Activated T-helper 17 cell treated with anti-CD3 and anti-CD28 coated beads, Interleukin-2, amount 50 U/mL, for 72 hours (primary cell): ENCODE results near the gene OR6B2. TPM values are rescaled to one million over a fixed set of nuclear protein-coding genes. Genes with fewer than 3 reads are reported as not detected.

Experiments
- ATAC-seq: fragments of 150-1000 bp; cut with Tn5 transposase; replicated peaks from 2 replicates; pipeline ENCODE4 v1.10.0; 2021; ENCODE audit warnings: mild to moderate bottlenecking, moderate library complexity
- H3K27ac Mint-ChIP-seq: one replicate; pipeline ENCODE4 v1.8.0; 2022; ENCODE audit warnings: mixed read lengths
- H3K27me3 Mint-ChIP-seq: one replicate; pipeline ENCODE4 v1.8.0; 2022; ENCODE audit warnings: mixed read lengths
- H3K36me3 Mint-ChIP-seq: one replicate; pipeline ENCODE4 v1.8.0; 2022; ENCODE audit warnings: low read depth, mild to moderate bottlenecking, mixed read lengths
- H3K4me1 Mint-ChIP-seq: one replicate; pipeline ENCODE4 v1.8.0; 2022; ENCODE audit warnings: mixed read lengths
- H3K4me3 Mint-ChIP-seq: one replicate; pipeline ENCODE4 v1.8.0; 2022; ENCODE audit warnings: mild to moderate bottlenecking, mixed read lengths
- H3K9me3 Mint-ChIP-seq: one replicate; pipeline ENCODE4 v1.8.0; 2022; ENCODE audit warnings: mixed read lengths
- total RNA-seq, 2 donors: library from RNA; stranded (reverse); gene quantifications; one replicate each; pipeline ENCODE4 v1.2.3, GENCODE V29; 2022

Gene OR6B2
- total RNA-seq, 2 donors from 2014 or later = not detected

GRCh38 chr2:240018071-240018750, 12.0 kb downstream of the OR6B2 start:
- Mint-ChIP-seq H3K4me3 (no peak overlapping the region), H3K4me1 (peaks cover 20% of the 10 kb centered on the region), H3K27ac (no peak overlapping the region), H3K9me3 (no peaks in the 10 kb centered on the region), H3K27me3 (no peaks in the 10 kb centered on the region), H3K36me3 (peaks cover 82% of the 10 kb centered on the region)
- no peak for ATAC-seq

- peaks cover 98% of the 10 kb centered on the region for H3K36me3 Mint-ChIP-seq
- no peak overlapping the region for H3K27ac Mint-ChIP-seq
- H3K4me1 Mint-ChIP-seq = peaks cover 11% of the 10 kb centered on the region
- ATAC-seq = no peak
- no peaks in the 10 kb centered on the region for H3K9me3 Mint-ChIP-seq
- no peaks in the 10 kb centered on the region for H3K27me3 Mint-ChIP-seq
- no peak overlapping the region for H3K4me3 Mint-ChIP-seq
Observed at GRCh38 chr2:240014327-240014726, 15.9 kb downstream of the OR6B2 start.

- no peak overlapping the region for H3K27ac Mint-ChIP-seq
- no peak overlapping the region for H3K4me3 Mint-ChIP-seq
- peaks cover 11% of the 10 kb centered on the region for H3K4me1 Mint-ChIP-seq
- peaks cover 98% of the 10 kb centered on the region for H3K36me3 Mint-ChIP-seq
- no peak for ATAC-seq
- no peaks in the 10 kb centered on the region for H3K9me3 Mint-ChIP-seq
- no peaks in the 10 kb centered on the region for H3K27me3 Mint-ChIP-seq
Observed at GRCh38 chr2:240013343-240013742, 16.9 kb downstream of the OR6B2 start.

GRCh38 chr2:240002983-240003382, 27.2 kb downstream of the OR6B2 start:
- Mint-ChIP-seq H3K9me3 (no peaks in the 10 kb centered on the region), H3K27me3 (no peaks in the 10 kb centered on the region), H3K4me1 (peaks cover 5% of the 10 kb centered on the region), H3K27ac (no peak overlapping the region), H3K36me3 (peaks cover 98% of the 10 kb centered on the region), H3K4me3 (no peak overlapping the region)
- no peak for ATAC-seq

GRCh38 chr2:240000671-240001070, 29.6 kb downstream of the OR6B2 start:
- H3K36me3 Mint-ChIP-seq = peaks cover 98% of the 10 kb centered on the region
- no peak for ATAC-seq
- no peaks in the 10 kb centered on the region for H3K9me3 Mint-ChIP-seq
- no peaks in the 10 kb centered on the region for H3K27me3 Mint-ChIP-seq
- H3K27ac Mint-ChIP-seq = no peak overlapping the region
- peaks cover 5% of the 10 kb centered on the region for H3K4me1 Mint-ChIP-seq
- no peak overlapping the region for H3K4me3 Mint-ChIP-seq

GRCh38 chr2:239997686-239998409, 32.4 kb downstream of the OR6B2 start:
- ATAC-seq = no peak
- no peaks in the 10 kb centered on the region for H3K4me1 Mint-ChIP-seq
- H3K27me3 Mint-ChIP-seq = no peaks in the 10 kb centered on the region
- H3K27ac Mint-ChIP-seq = no peak overlapping the region
- no peak overlapping the region for H3K4me3 Mint-ChIP-seq
- no peaks in the 10 kb centered on the region for H3K9me3 Mint-ChIP-seq
- peaks cover 98% of the 10 kb centered on the region for H3K36me3 Mint-ChIP-seq

- no peaks in the 10 kb centered on the region for H3K9me3 Mint-ChIP-seq
- H3K27me3 Mint-ChIP-seq = no peaks in the 10 kb centered on the region
- H3K4me3 Mint-ChIP-seq = no peak overlapping the region
- no peaks in the 10 kb centered on the region for H3K4me1 Mint-ChIP-seq
- peaks cover 97% of the 10 kb centered on the region for H3K36me3 Mint-ChIP-seq
- no peak overlapping the region for H3K27ac Mint-ChIP-seq
- ATAC-seq = no peak
Observed at GRCh38 chr2:239994086-239994485, 36.1 kb downstream of the OR6B2 start.

- Mint-ChIP-seq H3K4me1 (no peaks in the 10 kb centered on the region), H3K36me3 (peaks cover 99% of the 10 kb centered on the region), H3K27ac (peak overlapping the region; percentile 26), H3K4me3 (no peak overlapping the region), H3K27me3 (no peaks in the 10 kb centered on the region), H3K9me3 (no peaks in the 10 kb centered on the region)
- ATAC-seq = no peak
Observed at GRCh38 chr2:239993291-239993690, 36.9 kb downstream of the OR6B2 start.

GRCh38 chr2:239991689-239992314, 38.4 kb downstream of the OR6B2 start:
- no peak overlapping the region for H3K27ac Mint-ChIP-seq
- H3K9me3 Mint-ChIP-seq = no peaks in the 10 kb centered on the region
- H3K4me1 Mint-ChIP-seq = no peaks in the 10 kb centered on the region
- H3K27me3 Mint-ChIP-seq = no peaks in the 10 kb centered on the region
- ATAC-seq = peak; percentile 39
- peaks cover 99% of the 10 kb centered on the region for H3K36me3 Mint-ChIP-seq
- H3K4me3 Mint-ChIP-seq = no peak overlapping the region

GRCh38 chr2:239990966-239991365, 39.3 kb downstream of the OR6B2 start:
- Mint-ChIP-seq H3K4me3 (no peak overlapping the region), H3K4me1 (no peaks in the 10 kb centered on the region), H3K27ac (no peak overlapping the region), H3K27me3 (no peaks in the 10 kb centered on the region), H3K36me3 (peaks cover 99% of the 10 kb centered on the region), H3K9me3 (no peaks in the 10 kb centered on the region)
- ATAC-seq = no peak

GRCh38 chr2:239985356-239985755, 44.9 kb downstream of the OR6B2 start:
- Mint-ChIP-seq H3K36me3 (peaks cover 92% of the 10 kb centered on the region), H3K4me3 (no peak overlapping the region), H3K27ac (peak overlapping the region; percentile 1), H3K27me3 (no peaks in the 10 kb centered on the region), H3K4me1 (peaks cover 5% of the 10 kb centered on the region), H3K9me3 (peaks cover 4% of the 10 kb centered on the region)
- ATAC-seq = no peak

- no peaks in the 10 kb centered on the region for H3K27me3 Mint-ChIP-seq
Observed at GRCh38 chr2:239984421-239985194, 45.6 kb downstream of the OR6B2 start.

GRCh38 chr2:239983004-239983778, 47.0 kb downstream of the OR6B2 start:
- H3K9me3 Mint-ChIP-seq = peaks cover 4% of the 10 kb centered on the region
- no peaks in the 10 kb centered on the region for H3K27me3 Mint-ChIP-seq
- no peak overlapping the region for H3K27ac Mint-ChIP-seq
- ATAC-seq = no peak
- peaks cover 85% of the 10 kb centered on the region for H3K36me3 Mint-ChIP-seq
- peaks cover 5% of the 10 kb centered on the region for H3K4me1 Mint-ChIP-seq
- no peak overlapping the region for H3K4me3 Mint-ChIP-seq

More at GRCh38 chr2:239984421-239985194, 45.6 kb downstream of the OR6B2 start:
- no peak overlapping the region for H3K4me3 Mint-ChIP-seq
- no peak overlapping the region for H3K27ac Mint-ChIP-seq
- H3K4me1 Mint-ChIP-seq = peaks cover 5% of the 10 kb centered on the region
- H3K36me3 Mint-ChIP-seq = peaks cover 92% of the 10 kb centered on the region
- ATAC-seq = no peak
- H3K9me3 Mint-ChIP-seq = peaks cover 4% of the 10 kb centered on the region
